HL-60 (cell line): ENCODE data around the gene HOXC4.

Experiments
- DNase-seq, 2 experiments: peaks; one replicate each; pipeline ENCODE4 v3.0.0-alpha.2; 2010 to 2020; ENCODE audit warnings: low read depth in 1 of 2, low spot score in 1 of 2
- H3K27ac ChIP-seq: fragments of 250-450 bp; sonication (Bioruptor Pico); replicated peaks from 2 replicates; pipeline ENCODE4 v1.5.1; 2020; ENCODE audit warnings: mild to moderate bottlenecking, moderate library complexity
- H3K27me3 ChIP-seq: fragments of 250-450 bp; sonication (Bioruptor Pico); 2 replicates; pipeline ENCODE4 v1.5.1; 2021; ENCODE audit warnings: mild to moderate bottlenecking, moderate library complexity; ENCODE audit not compliant: insufficient read depth, poor library complexity, severe bottlenecking
- H3K4me3 ChIP-seq: replicated peaks from 2 replicates; pipeline ENCODE4 v1.5.1; 2011; ENCODE audit warnings: mild to moderate bottlenecking, control low read depth, low read length; ENCODE audit not compliant: insufficient read depth
- CTCF ChIP-seq: IDR thresholded peaks from one replicate; pipeline ENCODE4 v1.5.1; 2011; ENCODE audit warnings: low read length, control low read depth, inconsistent platforms; ENCODE audit not compliant: insufficient read depth
- GABPA ChIP-seq: IDR thresholded peaks from 2 replicates; pipeline ENCODE4 v1.6.1; 2012; ENCODE audit warnings: low read depth
- POLR2AphosphoS5 ChIP-seq: IDR thresholded peaks from 2 replicates; pipeline ENCODE4 v1.6.1; 2012; ENCODE audit warnings: low read depth
- REST ChIP-seq: IDR thresholded peaks from 2 replicates; pipeline ENCODE4 v1.6.1; 2012; ENCODE audit warnings: low read depth; ENCODE audit not compliant: insufficient replicate concordance
- SPI1 ChIP-seq: IDR thresholded peaks from 2 replicates; pipeline ENCODE4 v1.6.1; 2012; ENCODE audit warnings: low read depth, mild to moderate bottlenecking, borderline replicate concordance

The HOXC4 gene

GRCh38 chr12:54045868-54046521 is 7.6 kb upstream of the HOXC4 start:
- TF ChIP-seq POLR2AphosphoS5 (no peak), REST (no peak), CTCF (no peak), SPI1 (no peak)
- no peak overlapping the region for H3K4me3 ChIP-seq
- H3K27me3 ChIP-seq: peaks cover 76% of the 10 kb centered on the region
- H3K27ac ChIP-seq: no peak overlapping the region
- no peak for DNase-seq

- Histone ChIP-seq H3K4me3 (no peak overlapping the region), H3K27ac (no peak overlapping the region), H3K27me3 (peaks cover 78% of the 10 kb centered on the region)
- TF ChIP-seq CTCF (no peak), GABPA (no peak), SPI1 (no peak), POLR2AphosphoS5 (no peak), REST (no peak)
- DNase-seq: no peak
These were observed 6.9 kb upstream of the HOXC4 start for GRCh38 chr12:54046809-54047159.

GRCh38 chr12:54047160-54047963 is 6.3 kb upstream of the HOXC4 start:
- H3K27ac ChIP-seq: no peak overlapping the region
- H3K27me3 ChIP-seq: peaks cover 83% of the 10 kb centered on the region
- no peak for TF ChIP-seq POLR2AphosphoS5
- H3K4me3 ChIP-seq: no peak overlapping the region
- no peak for DNase-seq

DNA sequence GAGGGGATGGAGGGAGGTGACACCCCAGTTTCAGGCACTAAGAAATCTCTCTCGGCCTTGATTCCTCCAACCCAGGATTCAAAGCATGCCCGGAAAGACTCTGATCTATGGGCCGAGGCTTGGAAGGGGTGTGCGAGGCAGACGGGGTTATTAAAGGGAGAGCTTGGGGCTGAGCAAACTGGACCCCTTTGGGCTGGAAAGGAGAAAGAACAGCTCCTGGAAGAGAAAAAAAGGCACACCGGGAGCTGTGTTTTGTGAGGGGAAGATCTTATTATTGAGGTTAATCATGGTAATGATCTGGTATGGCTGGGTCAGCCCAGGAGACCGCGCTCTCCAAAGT is 5.7 kb upstream of the HOXC4 start:
- Histone ChIP-seq H3K27me3 (peaks cover 83% of the 10 kb centered on the region), H3K4me3 (no peak overlapping the region), H3K27ac (no peak overlapping the region)
- no peak for TF ChIP-seq GABPA
- no peak for TF ChIP-seq POLR2AphosphoS5
- no peak for TF ChIP-seq REST
- no peak for TF ChIP-seq CTCF
- no peak for TF ChIP-seq SPI1
- DNase-seq: no peak
